Measurements from ENCODE around the gene DEPDC7.
A peak's percentile ranks its signal among the peaks of the same experiment; 100 is the strongest.
"Not testable (repeated sequence)": the region's sequence is repeated elsewhere in the genome, so short reads cannot be mapped to it uniquely, and the experiment has no call there.

Gene DEPDC7

GRCh38 chr11:33015621-33016551, at the start of gene DEPDC7:
DEPDC7 (plus strand) TSS chr11:33015878; CDS start chr11:33015956, 78 bp downstream.
- H3K4me1 Mint-ChIP-seq (ENCODE audit: low read depth) = peaks cover 15% of the 10 kb centered on the region

GRCh38 chr11:32968541-32968940, 47.1 kb upstream of the DEPDC7 start:
- no peak overlapping the region for H3K4me3 Mint-ChIP-seq
- no peak for DNase-seq (ENCODE audit: low spot score)
- peaks cover 5% of the 10 kb centered on the region for H3K4me1 Mint-ChIP-seq (ENCODE audit: low read depth)
- H3K27me3 Mint-ChIP-seq (ENCODE audit: low read depth) = no peaks in the 10 kb centered on the region
- H3K36me3 Mint-ChIP-seq (ENCODE audit: low read depth) = peaks cover 16% of the 10 kb centered on the region
- no peaks in the 10 kb centered on the region for H3K9me3 Mint-ChIP-seq
- H3K27ac Mint-ChIP-seq = no peak overlapping the region

More at GRCh38 chr11:33015621-33016551, at the start of gene DEPDC7:
- peaks cover 66% of the 10 kb centered on the region for H3K27me3 Mint-ChIP-seq (ENCODE audit: low read depth)
- peak within 1 kb of the TSS; percentile 36 for H3K27ac Mint-ChIP-seq
- peak within 1 kb of the TSS; percentile 77 for H3K4me3 Mint-ChIP-seq
- H3K36me3 Mint-ChIP-seq (ENCODE audit: low read depth) = no peaks in the 10 kb centered on the region
- no peaks in the 10 kb centered on the region for H3K9me3 Mint-ChIP-seq
- peak; percentile 73 for DNase-seq (ENCODE audit: low spot score)

- H3K27ac Mint-ChIP-seq; H3K36me3 Mint-ChIP-seq (ENCODE audit: low read depth); DNase-seq (ENCODE audit: low spot score); H3K4me1 Mint-ChIP-seq (ENCODE audit: low read depth); H3K9me3 Mint-ChIP-seq; H3K4me3 Mint-ChIP-seq; H3K27me3 Mint-ChIP-seq (ENCODE audit: low read depth): not testable (repeated sequence)
Measured at GRCh38 chr11:32972233-32972632, 43.4 kb upstream of the DEPDC7 start.

GRCh38 chr11:32972781-32973180, 42.9 kb upstream of the DEPDC7 start:
- no peak overlapping the region for H3K4me3 Mint-ChIP-seq
- H3K27ac Mint-ChIP-seq = no peak overlapping the region
- no peak for DNase-seq (ENCODE audit: low spot score)
- H3K9me3 Mint-ChIP-seq = no peaks in the 10 kb centered on the region
- H3K27me3 Mint-ChIP-seq (ENCODE audit: low read depth) = no peaks in the 10 kb centered on the region
- peaks cover 12% of the 10 kb centered on the region for H3K36me3 Mint-ChIP-seq (ENCODE audit: low read depth)
- H3K4me1 Mint-ChIP-seq (ENCODE audit: low read depth) = peaks cover 3% of the 10 kb centered on the region

GRCh38 chr11:32982626-32983025, 33.1 kb upstream of the DEPDC7 start:
- H3K9me3 Mint-ChIP-seq = no peaks in the 10 kb centered on the region
- H3K4me3 Mint-ChIP-seq = no peak overlapping the region
- no peak overlapping the region for H3K27ac Mint-ChIP-seq
- H3K36me3 Mint-ChIP-seq (ENCODE audit: low read depth) = peaks cover 2% of the 10 kb centered on the region
- H3K4me1 Mint-ChIP-seq (ENCODE audit: low read depth) = no peaks in the 10 kb centered on the region
- no peak for DNase-seq (ENCODE audit: low spot score)
- no peaks in the 10 kb centered on the region for H3K27me3 Mint-ChIP-seq (ENCODE audit: low read depth)

- H3K4me3 Mint-ChIP-seq = no peak overlapping the region
- no peaks in the 10 kb centered on the region for H3K9me3 Mint-ChIP-seq
- no peaks in the 10 kb centered on the region for H3K36me3 Mint-ChIP-seq (ENCODE audit: low read depth)
- peaks cover 4% of the 10 kb centered on the region for H3K27me3 Mint-ChIP-seq (ENCODE audit: low read depth)
- H3K27ac Mint-ChIP-seq = no peak overlapping the region
- H3K4me1 Mint-ChIP-seq (ENCODE audit: low read depth) = no peaks in the 10 kb centered on the region
- no peak for DNase-seq (ENCODE audit: low spot score)
Measured at GRCh38 chr11:32983506-32983905, 32.2 kb upstream of the DEPDC7 start.

GRCh38 chr11:32985600-32985999, 30.1 kb upstream of the DEPDC7 start:
- Mint-ChIP-seq H3K27ac (no peak overlapping the region), H3K4me1 (ENCODE audit: low read depth) (no peaks in the 10 kb centered on the region), H3K27me3 (ENCODE audit: low read depth) (peaks cover 4% of the 10 kb centered on the region), H3K9me3 (no peaks in the 10 kb centered on the region), H3K4me3 (no peak overlapping the region), H3K36me3 (ENCODE audit: low read depth) (no peaks in the 10 kb centered on the region)
- no peak for DNase-seq (ENCODE audit: low spot score)

- Mint-ChIP-seq H3K27me3 (ENCODE audit: low read depth) (peaks cover 12% of the 10 kb centered on the region), H3K4me1 (ENCODE audit: low read depth) (no peaks in the 10 kb centered on the region), H3K9me3 (peaks cover 7% of the 10 kb centered on the region), H3K36me3 (ENCODE audit: low read depth) (no peaks in the 10 kb centered on the region), H3K4me3 (no peak overlapping the region), H3K27ac (no peak overlapping the region)
- DNase-seq (ENCODE audit: low spot score) = no peak
Measured at GRCh38 chr11:32987851-32988250, 27.8 kb upstream of the DEPDC7 start.

GRCh38 chr11:32990481-32990880, 25.2 kb upstream of the DEPDC7 start:
- peaks cover 25% of the 10 kb centered on the region for H3K27me3 Mint-ChIP-seq (ENCODE audit: low read depth)
- no peak overlapping the region for H3K4me3 Mint-ChIP-seq
- H3K4me1 Mint-ChIP-seq (ENCODE audit: low read depth) = no peaks in the 10 kb centered on the region
- no peak for DNase-seq (ENCODE audit: low spot score)
- H3K9me3 Mint-ChIP-seq = peaks cover 14% of the 10 kb centered on the region
- no peaks in the 10 kb centered on the region for H3K36me3 Mint-ChIP-seq (ENCODE audit: low read depth)
- H3K27ac Mint-ChIP-seq = no peak overlapping the region

GRCh38 chr11:32991427-32991826, 24.3 kb upstream of the DEPDC7 start:
- no peak overlapping the region for H3K27ac Mint-ChIP-seq
- no peak overlapping the region for H3K4me3 Mint-ChIP-seq
- peaks cover 14% of the 10 kb centered on the region for H3K9me3 Mint-ChIP-seq
- peaks cover 34% of the 10 kb centered on the region for H3K27me3 Mint-ChIP-seq (ENCODE audit: low read depth)
- H3K4me1 Mint-ChIP-seq (ENCODE audit: low read depth) = no peaks in the 10 kb centered on the region
- no peak for DNase-seq (ENCODE audit: low spot score)
- no peaks in the 10 kb centered on the region for H3K36me3 Mint-ChIP-seq (ENCODE audit: low read depth)

GRCh38 chr11:32991898-32992297, 23.8 kb upstream of the DEPDC7 start:
- Mint-ChIP-seq H3K4me1 (ENCODE audit: low read depth) (no peaks in the 10 kb centered on the region), H3K27me3 (ENCODE audit: low read depth) (peaks cover 39% of the 10 kb centered on the region), H3K4me3 (no peak overlapping the region), H3K36me3 (ENCODE audit: low read depth) (no peaks in the 10 kb centered on the region), H3K9me3 (peaks cover 14% of the 10 kb centered on the region), H3K27ac (no peak overlapping the region)
- DNase-seq (ENCODE audit: low spot score) = no peak

- Mint-ChIP-seq H3K27ac (no peak overlapping the region), H3K9me3 (peaks cover 9% of the 10 kb centered on the region), H3K4me1 (ENCODE audit: low read depth) (peaks cover 12% of the 10 kb centered on the region), H3K4me3 (no peak overlapping the region), H3K27me3 (ENCODE audit: low read depth) (peaks cover 58% of the 10 kb centered on the region), H3K36me3 (ENCODE audit: low read depth) (no peaks in the 10 kb centered on the region)
- no peak for DNase-seq (ENCODE audit: low spot score)
Measured at GRCh38 chr11:33000181-33000580, 15.5 kb upstream of the DEPDC7 start.

GRCh38 chr11:33001281-33001680, 14.4 kb upstream of the DEPDC7 start:
- no peak overlapping the region for H3K4me3 Mint-ChIP-seq
- no peak overlapping the region for H3K27ac Mint-ChIP-seq
- peaks cover 21% of the 10 kb centered on the region for H3K4me1 Mint-ChIP-seq (ENCODE audit: low read depth)
- H3K27me3 Mint-ChIP-seq (ENCODE audit: low read depth) = peaks cover 54% of the 10 kb centered on the region
- peaks cover 9% of the 10 kb centered on the region for H3K9me3 Mint-ChIP-seq
- DNase-seq (ENCODE audit: low spot score) = no peak
- H3K36me3 Mint-ChIP-seq (ENCODE audit: low read depth) = no peaks in the 10 kb centered on the region

GRCh38 chr11:33001751-33002542, 13.7 kb upstream of the DEPDC7 start:
- no peak for DNase-seq (ENCODE audit: low spot score)
- peaks cover 21% of the 10 kb centered on the region for H3K4me1 Mint-ChIP-seq (ENCODE audit: low read depth)
- no peaks in the 10 kb centered on the region for H3K36me3 Mint-ChIP-seq (ENCODE audit: low read depth)
- H3K9me3 Mint-ChIP-seq = peaks cover 9% of the 10 kb centered on the region
- no peak overlapping the region for H3K4me3 Mint-ChIP-seq
- H3K27me3 Mint-ChIP-seq (ENCODE audit: low read depth) = peaks cover 54% of the 10 kb centered on the region
- H3K27ac Mint-ChIP-seq = no peak overlapping the region

Data from T-helper 2 cell treated with Interferon-gamma antibody and Interleukin-4, amounts not matched to agents 5 μg/mL and 100 μg/mL, for 36 hours (primary cell).